ENCODE results near the gene MTRR.
"Not testable (repeated sequence)": the region's sequence is repeated elsewhere in the genome, so short reads cannot be mapped to it uniquely, and the experiment has no call there.

MTRR gene

DNA sequence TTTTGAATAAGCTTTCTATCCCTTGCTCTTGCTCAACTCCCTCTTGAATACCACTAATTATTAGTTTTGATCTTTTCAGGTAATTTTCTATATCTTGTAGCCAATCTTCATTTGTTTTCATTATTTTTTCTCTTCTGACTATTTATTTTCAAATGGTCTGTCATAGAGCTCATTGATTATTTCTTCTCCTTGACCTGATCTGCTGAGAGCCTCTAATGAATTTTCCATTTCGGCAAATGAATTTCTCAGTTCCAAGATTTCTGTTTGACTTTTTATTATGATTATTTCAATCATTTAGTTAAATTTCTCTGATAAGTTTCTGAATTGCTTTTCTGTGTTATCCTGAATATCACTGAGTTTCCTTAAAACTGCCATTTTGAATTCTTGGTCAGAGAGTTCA is 39.4 kb downstream of the MTRR start:
- TF ChIP-seq, protein P1, sequence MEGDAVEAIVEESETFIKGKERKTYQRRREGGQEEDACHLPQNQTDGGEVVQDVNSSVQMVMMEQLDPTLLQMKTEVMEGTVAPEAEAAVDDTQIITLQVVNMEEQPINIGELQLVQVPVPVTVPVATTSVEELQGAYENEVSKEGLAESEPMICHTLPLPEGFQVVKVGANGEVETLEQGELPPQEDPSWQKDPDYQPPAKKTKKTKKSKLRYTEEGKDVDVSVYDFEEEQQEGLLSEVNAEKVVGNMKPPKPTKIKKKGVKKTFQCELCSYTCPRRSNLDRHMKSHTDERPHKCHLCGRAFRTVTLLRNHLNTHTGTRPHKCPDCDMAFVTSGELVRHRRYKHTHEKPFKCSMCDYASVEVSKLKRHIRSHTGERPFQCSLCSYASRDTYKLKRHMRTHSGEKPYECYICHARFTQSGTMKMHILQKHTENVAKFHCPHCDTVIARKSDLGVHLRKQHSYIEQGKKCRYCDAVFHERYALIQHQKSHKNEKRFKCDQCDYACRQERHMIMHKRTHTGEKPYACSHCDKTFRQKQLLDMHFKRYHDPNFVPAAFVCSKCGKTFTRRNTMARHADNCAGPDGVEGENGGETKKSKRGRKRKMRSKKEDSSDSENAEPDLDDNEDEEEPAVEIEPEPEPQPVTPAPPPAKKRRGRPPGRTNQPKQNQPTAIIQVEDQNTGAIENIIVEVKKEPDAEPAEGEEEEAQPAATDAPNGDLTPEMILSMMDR (conservative IDR thresholded peaks at IDR 0.05; ENCODE audit: low read length), result no peak
- no peak for TF ChIP-seq EZH2phosphoT487 (IDR thresholded peaks at IDR 0.05; ENCODE audit: borderline replicate concordance)
- H3K4me1 ChIP-seq (ENCODE audit: insufficient read depth, low read length, poor library complexity, severe bottlenecking), result no peaks in the 10 kb centered on the region
- no peak overlapping the region for H3K9ac ChIP-seq (ENCODE audit: low read depth, low read length, poor library complexity, severe bottlenecking)
- no peaks in the 10 kb centered on the region for H3F3A ChIP-seq (ENCODE audit: low read depth)
- H4K20me1 ChIP-seq (ENCODE audit: insufficient read depth, low read length, poor library complexity, severe bottlenecking), result no peaks in the 10 kb centered on the region
- H3K36me3 ChIP-seq (ENCODE audit: insufficient read depth, low read length), result 0 out of 2 replicates have a peak, but pooled peaks cover 4% of the 10 kb centered on the region
- no peak overlapping the region for H3K4me2 ChIP-seq (ENCODE audit: low read depth, low read length, poor library complexity, severe bottlenecking)
- peaks cover 6% of the 10 kb centered on the region; the same call in 1 of the 2 replicates for H3K9me3 ChIP-seq (ENCODE audit: insufficient read depth, low read depth, low read length)
- no peaks in the 10 kb centered on the region for H3K9me2 ChIP-seq (replicated peaks; ENCODE audit: low read depth, low read length)
- no peak overlapping the region for H2AFZ ChIP-seq (ENCODE audit: low read length)
- no peak overlapping the region for H3K4me3 ChIP-seq (ENCODE audit: low read length, poor library complexity, severe bottlenecking)
- H3K79me2 ChIP-seq (ENCODE audit: insufficient read depth, low read length), result no peaks in the 10 kb centered on the region
- H3K27me3 ChIP-seq (ENCODE audit: insufficient read depth, low read length, poor library complexity, severe bottlenecking), result no peaks in the 10 kb centered on the region

- Histone ChIP-seq H3K9me3 (ENCODE audit: insufficient read depth, low read depth, low read length) (peaks cover 6% of the 10 kb centered on the region; the same call in 1 of the 2 replicates), H3K4me1 (ENCODE audit: insufficient read depth, low read length, poor library complexity, severe bottlenecking) (no peaks in the 10 kb centered on the region), H3K4me2 (ENCODE audit: low read depth, low read length, poor library complexity, severe bottlenecking) (no peak overlapping the region), H3K9ac (ENCODE audit: low read depth, low read length, poor library complexity, severe bottlenecking) (no peak overlapping the region), H2AFZ (ENCODE audit: low read length) (no peak overlapping the region), H3K79me2 (ENCODE audit: insufficient read depth, low read length) (no peaks in the 10 kb centered on the region), H3K36me3 (ENCODE audit: insufficient read depth, low read length) (0 out of 2 replicates have a peak, but pooled peaks cover 2% of the 10 kb centered on the region), H3F3A (ENCODE audit: low read depth) (no peaks in the 10 kb centered on the region), H3K4me3 (ENCODE audit: low read length, poor library complexity, severe bottlenecking) (no peak overlapping the region), H3K9me2 (replicated peaks; ENCODE audit: low read depth, low read length) (no peaks in the 10 kb centered on the region), H4K20me1 (ENCODE audit: insufficient read depth, low read length, poor library complexity, severe bottlenecking) (no peaks in the 10 kb centered on the region), H3K27me3 (ENCODE audit: insufficient read depth, low read length, poor library complexity, severe bottlenecking) (no peaks in the 10 kb centered on the region)
- TF ChIP-seq, protein P1 (conservative IDR thresholded peaks at IDR 0.05; ENCODE audit: low read length), result no peak
- no peak for TF ChIP-seq EZH2phosphoT487 (IDR thresholded peaks at IDR 0.05; ENCODE audit: borderline replicate concordance)
Observed at GRCh38 chr5:7910738-7911428, 41.9 kb downstream of the MTRR start.

DNA sequence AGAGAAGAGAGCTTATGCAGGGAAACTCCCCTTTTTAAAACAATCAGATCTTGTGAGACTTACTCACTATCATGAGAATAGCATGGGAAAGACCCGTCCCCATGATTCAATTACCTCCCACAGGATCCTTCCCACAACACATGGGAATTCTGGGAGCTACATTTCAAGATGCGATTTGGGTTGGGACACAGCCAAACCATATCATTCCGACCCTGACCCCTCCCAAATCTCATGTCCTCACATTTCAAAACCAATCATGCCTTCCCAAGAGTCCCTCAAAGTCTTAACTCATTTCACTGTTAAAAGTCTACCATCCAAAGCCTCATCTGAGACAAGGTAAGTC is 42.5 kb downstream of the MTRR start:
- not testable (repeated sequence) for H3K9ac ChIP-seq (ENCODE audit: low read depth, low read length, poor library complexity, severe bottlenecking); H3K4me3 ChIP-seq (ENCODE audit: low read length, poor library complexity, severe bottlenecking); H3K27me3 ChIP-seq (ENCODE audit: insufficient read depth, low read length, poor library complexity, severe bottlenecking); H2AFZ ChIP-seq (ENCODE audit: low read length); H3F3A ChIP-seq (ENCODE audit: low read depth); H3K36me3 ChIP-seq (ENCODE audit: insufficient read depth, low read length); H3K4me1 ChIP-seq (ENCODE audit: insufficient read depth, low read length, poor library complexity, severe bottlenecking); H4K20me1 ChIP-seq (ENCODE audit: insufficient read depth, low read length, poor library complexity, severe bottlenecking); H3K9me2 ChIP-seq (replicated peaks; ENCODE audit: low read depth, low read length); H3K4me2 ChIP-seq (ENCODE audit: low read depth, low read length, poor library complexity, severe bottlenecking); H3K9me3 ChIP-seq (ENCODE audit: insufficient read depth, low read depth, low read length); H3K79me2 ChIP-seq (ENCODE audit: insufficient read depth, low read length)
